HG02981 (cell line): ENCODE data around the gene MSH2.

Experiments
- ATAC-seq: cut with Tn5 transposase; IDR thresholded peaks from one replicate; pipeline ENCODE4 v1.9.1; 2021; ENCODE audit warnings: mild to moderate bottlenecking, moderate library complexity; ENCODE audit not compliant: unreplicated experiment

The MSH2 gene

DNA sequence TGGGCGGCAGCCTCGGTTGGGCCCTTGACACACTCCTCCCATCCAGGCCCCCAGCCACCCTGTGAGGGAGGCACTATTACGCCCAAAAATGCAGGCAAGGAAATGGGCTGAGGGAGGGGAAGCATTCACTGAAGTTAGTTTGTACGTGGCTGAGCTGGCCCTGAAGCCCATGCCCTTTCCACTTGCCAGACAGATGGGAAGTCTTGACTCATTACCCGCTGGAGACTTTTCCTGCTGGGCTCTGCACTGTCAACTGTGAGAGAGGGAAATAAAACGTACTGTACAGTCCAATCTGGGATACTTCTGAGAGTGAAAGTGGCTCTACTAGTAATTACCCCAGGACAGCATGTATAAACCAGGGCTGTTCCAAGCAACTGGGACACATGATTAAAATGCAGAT is 125.9 kb downstream of the MSH2 start:
- no peak for ATAC-seq

DNA sequence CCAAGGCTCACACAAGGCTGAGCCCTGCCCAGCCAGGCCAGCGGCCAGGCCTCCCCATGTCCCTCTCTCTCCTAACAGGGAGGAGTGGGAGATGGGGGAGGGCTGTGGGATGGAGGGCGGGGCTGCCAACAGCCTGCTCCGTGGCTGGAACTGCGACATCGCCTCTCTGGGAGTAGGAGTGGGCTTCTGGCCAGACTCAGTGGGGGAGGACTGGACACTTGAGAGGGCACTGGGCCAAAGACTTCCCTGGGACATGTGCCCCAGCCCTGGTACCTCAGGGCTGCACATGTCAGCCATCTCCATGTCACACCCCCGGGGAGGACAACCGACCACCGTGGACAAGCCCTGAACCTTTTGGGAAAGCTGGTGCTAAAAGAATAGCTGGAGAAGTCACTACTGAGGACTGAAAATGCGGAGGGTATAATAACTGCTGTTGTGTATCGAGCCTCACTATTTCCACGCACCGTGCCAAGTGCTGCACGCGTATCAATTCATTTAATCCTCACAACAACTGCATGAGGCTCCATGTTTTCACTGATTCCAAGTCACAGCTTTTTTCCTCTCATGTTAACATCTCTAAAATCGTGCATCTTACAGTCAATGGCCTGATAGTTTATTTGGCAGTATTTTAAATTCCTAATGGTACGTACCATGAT is 127.3 kb downstream of the MSH2 start:
- ATAC-seq = no peak

DNA sequence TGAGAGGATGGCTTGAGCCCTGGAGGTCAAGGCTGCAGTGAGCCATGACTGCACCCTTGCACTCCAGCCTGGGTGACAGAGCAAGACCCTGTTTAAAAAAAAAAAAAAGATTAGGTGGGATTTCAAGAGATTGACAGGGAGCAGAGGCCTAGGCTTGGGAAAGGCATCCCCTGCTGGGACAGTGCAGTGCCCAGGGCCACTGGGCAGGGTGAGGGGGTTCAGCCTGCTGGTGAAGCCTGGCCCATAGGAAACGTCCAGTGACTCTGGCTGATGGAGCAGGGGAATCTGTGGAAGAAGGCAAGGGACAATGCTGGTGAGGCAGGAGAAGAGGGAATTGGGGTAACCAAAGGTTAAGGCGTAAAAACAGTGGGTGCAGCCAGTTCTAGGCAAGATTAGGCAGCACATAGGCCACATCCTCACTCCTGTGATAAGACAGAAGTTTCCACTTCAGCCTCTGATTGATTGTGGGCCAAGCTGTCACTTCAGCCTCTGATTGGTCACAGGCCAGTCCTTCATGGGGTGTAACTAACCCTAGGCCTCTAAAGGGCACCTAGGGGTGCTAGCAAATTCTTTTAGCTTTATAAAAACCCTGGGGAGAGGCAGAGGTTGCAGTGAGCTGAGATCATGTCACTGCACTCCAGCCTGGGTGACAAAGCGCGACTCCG is 128.6 kb downstream of the MSH2 start:
- no peak for ATAC-seq
